Measurements from ENCODE around the gene BLTP3B.

BLTP3B gene

DNA sequence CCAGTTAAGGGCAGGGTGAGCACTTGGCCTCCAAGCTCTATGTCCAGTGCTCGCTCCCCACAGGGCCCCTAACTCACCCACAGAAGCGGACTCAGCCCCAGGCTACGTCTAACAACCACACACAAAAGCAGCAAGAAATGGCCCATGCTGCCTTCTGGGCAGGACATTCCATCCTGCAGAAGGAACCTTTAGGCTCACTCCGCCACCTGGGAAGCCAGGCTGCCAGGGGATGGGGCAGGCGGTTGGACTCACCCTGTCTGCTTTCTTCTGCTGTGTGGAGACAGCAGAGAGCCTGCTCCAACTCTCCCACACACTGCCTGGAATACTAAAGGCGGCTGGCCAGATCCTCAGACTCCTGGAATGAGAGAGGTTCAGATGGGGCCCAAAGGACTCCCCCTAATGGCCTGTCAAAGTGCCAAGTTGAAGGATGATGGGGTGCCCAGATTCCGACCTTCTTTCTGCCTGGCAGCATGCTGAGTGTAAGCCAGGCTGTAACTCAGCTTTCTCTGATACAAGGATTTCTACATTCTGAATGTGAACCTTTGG lies 27.7 kb upstream of the BLTP3B start:
- no peak overlapping the region for H3K27ac ChIP-seq
- no peak for TF ChIP-seq ZFX (IDR thresholded peaks at IDR 0.05; ENCODE audit: borderline replicate concordance)
- TF ChIP-seq, protein P1, sequence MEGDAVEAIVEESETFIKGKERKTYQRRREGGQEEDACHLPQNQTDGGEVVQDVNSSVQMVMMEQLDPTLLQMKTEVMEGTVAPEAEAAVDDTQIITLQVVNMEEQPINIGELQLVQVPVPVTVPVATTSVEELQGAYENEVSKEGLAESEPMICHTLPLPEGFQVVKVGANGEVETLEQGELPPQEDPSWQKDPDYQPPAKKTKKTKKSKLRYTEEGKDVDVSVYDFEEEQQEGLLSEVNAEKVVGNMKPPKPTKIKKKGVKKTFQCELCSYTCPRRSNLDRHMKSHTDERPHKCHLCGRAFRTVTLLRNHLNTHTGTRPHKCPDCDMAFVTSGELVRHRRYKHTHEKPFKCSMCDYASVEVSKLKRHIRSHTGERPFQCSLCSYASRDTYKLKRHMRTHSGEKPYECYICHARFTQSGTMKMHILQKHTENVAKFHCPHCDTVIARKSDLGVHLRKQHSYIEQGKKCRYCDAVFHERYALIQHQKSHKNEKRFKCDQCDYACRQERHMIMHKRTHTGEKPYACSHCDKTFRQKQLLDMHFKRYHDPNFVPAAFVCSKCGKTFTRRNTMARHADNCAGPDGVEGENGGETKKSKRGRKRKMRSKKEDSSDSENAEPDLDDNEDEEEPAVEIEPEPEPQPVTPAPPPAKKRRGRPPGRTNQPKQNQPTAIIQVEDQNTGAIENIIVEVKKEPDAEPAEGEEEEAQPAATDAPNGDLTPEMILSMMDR (IDR thresholded peaks at IDR 0.05) = no peak

DNA sequence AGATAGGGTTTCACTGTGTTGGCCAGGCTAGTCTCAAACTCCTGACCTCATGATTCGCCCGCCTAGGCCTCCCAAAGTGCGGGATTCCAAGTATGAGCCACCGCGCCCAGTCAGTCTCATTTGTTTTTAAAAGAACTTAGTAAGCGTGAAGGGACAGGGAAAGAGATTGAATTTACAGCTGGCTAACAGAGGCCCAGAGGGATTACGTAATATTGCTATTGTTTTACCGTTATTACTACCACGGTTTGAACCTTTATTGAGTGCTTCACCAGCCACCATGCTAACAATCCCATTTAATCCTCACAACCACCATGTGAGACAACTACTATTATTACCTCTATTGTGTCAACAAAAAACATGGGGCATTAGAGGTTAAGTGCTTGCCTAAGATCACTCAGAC lies 26.7 kb upstream of the BLTP3B start:
- H3K27ac ChIP-seq = no peak overlapping the region
- TF ChIP-seq, protein P1 (IDR thresholded peaks at IDR 0.05) = no peak
- TF ChIP-seq ZFX (IDR thresholded peaks at IDR 0.05; ENCODE audit: borderline replicate concordance) = no peak

GRCh38 chr12:100168562-100168961 lies 25.9 kb upstream of the BLTP3B start:
- TF ChIP-seq, protein P1 (IDR thresholded peaks at IDR 0.05) = no peak
- TF ChIP-seq ZFX (IDR thresholded peaks at IDR 0.05; ENCODE audit: borderline replicate concordance) = no peak
- H3K27ac ChIP-seq = no peak overlapping the region

DNA sequence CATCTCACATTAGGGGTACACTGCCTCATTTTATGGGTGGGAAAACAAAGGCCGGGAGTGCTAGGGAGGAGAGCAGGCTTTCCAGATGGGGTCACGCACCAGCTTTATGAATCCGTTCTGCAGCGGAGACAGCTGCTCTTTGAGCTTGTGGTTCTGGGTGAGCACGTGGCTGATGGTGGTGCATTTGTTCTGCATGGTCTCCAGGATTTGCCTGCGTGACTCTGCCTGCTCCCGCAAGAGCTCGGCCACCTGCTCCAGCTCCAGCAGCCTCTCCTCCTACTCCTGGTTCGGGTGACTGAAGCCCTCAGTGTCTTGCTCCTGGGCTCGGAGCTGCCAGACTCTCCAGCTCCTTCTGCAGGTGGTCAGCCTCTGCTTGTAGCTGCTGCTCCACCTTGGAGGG lies 23.6 kb upstream of the BLTP3B start:
- no peak overlapping the region for H3K27ac ChIP-seq
- no peak for TF ChIP-seq ZFX (IDR thresholded peaks at IDR 0.05; ENCODE audit: borderline replicate concordance)
- TF ChIP-seq, protein P1 (IDR thresholded peaks at IDR 0.05) = no peak

- no peak overlapping the region for H3K27ac ChIP-seq
- TF ChIP-seq, protein P1 (IDR thresholded peaks at IDR 0.05) = no peak
- no peak for TF ChIP-seq ZFX (IDR thresholded peaks at IDR 0.05; ENCODE audit: borderline replicate concordance)
These were observed 22.7 kb upstream of the BLTP3B start for GRCh38 chr12:100165356-100165755.

GRCh38 chr12:100164153-100164704 lies 21.6 kb upstream of the BLTP3B start:
- TF ChIP-seq ZFX (IDR thresholded peaks at IDR 0.05; ENCODE audit: borderline replicate concordance) = no peak
- TF ChIP-seq, protein P1 (IDR thresholded peaks at IDR 0.05) = no peak; the same call in 1 of the 2 replicates
- no peak overlapping the region for H3K27ac ChIP-seq

DNA sequence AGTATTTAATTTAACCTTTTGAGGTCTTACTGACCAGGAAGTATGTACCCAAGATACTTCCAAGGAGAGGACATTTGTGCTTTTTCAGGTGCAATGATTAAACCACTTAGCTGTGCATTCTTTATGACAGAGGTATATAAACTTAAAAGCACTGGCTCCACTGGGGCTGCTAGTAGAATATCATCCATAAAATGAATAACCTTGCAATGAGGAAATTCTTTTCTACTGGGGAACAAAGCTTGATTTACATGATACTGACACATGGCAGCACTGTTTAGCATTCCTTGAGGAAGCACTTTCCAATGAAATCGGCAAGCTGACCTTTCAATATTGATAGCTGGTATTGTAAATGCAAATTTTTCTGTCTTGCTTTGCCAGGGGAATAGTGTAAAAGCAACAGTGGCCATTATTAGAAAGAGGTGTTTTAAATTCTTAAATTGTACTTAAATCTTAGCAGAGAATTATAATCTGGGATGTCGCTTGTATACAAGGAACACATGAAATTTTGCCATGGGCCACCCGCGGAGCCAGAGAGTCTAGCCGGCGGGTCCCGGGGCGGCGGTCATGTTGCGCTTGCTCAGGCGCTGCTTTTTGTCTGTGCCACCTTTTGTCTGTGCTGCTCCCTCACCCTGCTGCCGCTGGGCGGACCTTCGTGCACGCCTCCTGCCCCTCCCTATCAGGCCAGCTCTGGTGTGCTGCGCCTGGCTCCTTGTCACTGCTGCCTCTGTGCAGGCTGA lies 20.9 kb upstream of the BLTP3B start:
- TF ChIP-seq ZFX (IDR thresholded peaks at IDR 0.05; ENCODE audit: borderline replicate concordance) = no peak
- TF ChIP-seq, protein P1 (IDR thresholded peaks at IDR 0.05) = no peak; the same call in none of the 2 replicates
- H3K27ac ChIP-seq = no peak overlapping the region

All from 22Rv1 (cell line).